HG03469 (cell line): ENCODE measurements around the gene NCBP2L.
"Not testable (repeated sequence)": the region's sequence is repeated elsewhere in the genome, so short reads cannot be mapped to it uniquely, and the experiment has no call there.

ENCODE experiments used
- ATAC-seq: cut with Tn5 transposase; IDR thresholded peaks from one replicate; pipeline ENCODE4 v1.9.1; 2021; ENCODE audit warnings: mild to moderate bottlenecking, moderate library complexity, moderate number of reproducible peaks; ENCODE audit not compliant: unreplicated experiment

Gene NCBP2L

DNA sequence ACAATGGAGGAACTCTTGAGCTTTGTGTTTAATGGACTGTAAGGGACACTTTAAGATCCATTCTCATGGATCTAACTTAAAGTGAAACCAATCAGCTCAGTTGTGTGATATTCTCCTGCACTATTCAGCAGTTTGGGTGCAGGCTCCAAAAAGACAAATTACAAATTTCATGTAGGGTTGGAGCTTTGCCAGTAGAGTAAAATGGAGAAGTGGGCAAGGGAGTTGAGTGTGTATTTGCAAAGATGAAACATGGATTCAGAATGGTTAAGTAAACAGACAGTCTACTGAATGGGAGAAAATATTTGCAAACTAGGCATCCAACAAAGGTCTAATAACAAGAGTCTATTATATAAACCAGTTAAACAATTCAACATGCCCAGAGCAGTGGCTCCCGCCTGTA, 26.9 kb downstream of the NCBP2L start:
- ATAC-seq, result no peak

DNA sequence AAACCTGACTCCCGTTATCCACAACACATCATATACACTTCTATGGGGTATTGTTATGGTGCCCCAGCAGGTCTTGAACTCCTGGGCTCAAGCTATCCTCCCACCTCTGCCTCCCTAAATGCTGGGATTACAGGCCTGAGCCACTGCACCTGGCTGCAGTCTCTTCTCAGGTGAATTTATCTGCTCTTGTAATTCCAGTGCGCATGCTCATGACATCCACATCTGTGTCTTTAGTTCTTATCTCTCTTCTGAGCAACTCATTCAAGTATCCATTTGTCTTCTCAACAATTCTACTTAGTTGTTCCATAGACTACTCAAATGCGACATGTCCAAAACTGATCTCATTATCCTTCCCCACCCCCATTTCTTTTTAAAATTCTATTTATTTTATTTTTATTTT, 27.6 kb downstream of the NCBP2L start:
- no peak for ATAC-seq

DNA sequence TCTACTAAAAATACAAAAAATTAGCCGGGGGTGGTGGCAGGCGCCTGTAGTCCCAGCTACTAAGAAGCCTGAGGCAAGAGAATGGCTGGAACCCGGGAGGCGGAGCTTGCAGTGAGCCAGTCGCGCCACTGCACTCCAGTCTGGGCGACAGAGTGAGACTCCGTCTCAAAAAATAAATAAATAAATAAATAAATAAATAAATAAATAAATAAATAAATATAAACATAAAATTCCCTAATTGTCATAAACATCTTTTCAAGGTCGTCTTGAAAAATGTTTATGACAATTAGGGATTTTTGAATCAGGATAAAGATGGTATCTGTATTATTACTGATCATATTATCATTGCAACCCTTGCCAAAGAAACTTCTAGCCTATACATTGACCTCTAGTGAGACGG, 32.5 kb downstream of the NCBP2L start:
- not testable (repeated sequence) for ATAC-seq

GRCh38 chrX:107818900-107819521, 41.5 kb downstream of the NCBP2L start:
- no peak for ATAC-seq

- ATAC-seq, result no peak
Measured at GRCh38 chrX:107823042-107823441, 45.5 kb downstream of the NCBP2L start.

DNA sequence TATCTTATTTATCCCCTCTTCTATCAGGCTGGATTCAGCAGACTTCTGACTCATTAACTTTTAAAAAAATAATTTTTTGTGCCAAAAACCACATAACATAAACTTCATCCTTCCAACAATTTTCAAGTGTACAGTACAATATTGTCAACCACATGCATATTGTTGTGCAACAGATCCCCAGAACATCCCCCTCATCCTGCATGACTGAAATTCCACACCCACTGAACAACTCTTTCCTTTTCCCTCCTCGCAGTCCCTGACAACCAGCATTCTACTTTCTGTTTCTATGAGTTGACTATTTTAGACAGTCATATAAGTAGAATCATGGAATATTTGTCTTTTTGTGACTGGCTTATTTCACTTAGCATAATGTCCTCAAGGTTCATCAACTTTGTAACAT, 45.9 kb downstream of the NCBP2L start:
- ATAC-seq, result no peak

- ATAC-seq, result no peak
Measured at GRCh38 chrX:107825698-107826237, 48.2 kb downstream of the NCBP2L start, which contains the start of gene MID2. TSS of gene MID2 (plus strand) at chrX:107825866. CDS start at chrX:107826427, 561 bp downstream.

- peak; percentile 42 for ATAC-seq
Measured at GRCh38 chrX:107826238-107827029, 48.9 kb downstream of the NCBP2L start.

GRCh38 chrX:107827030-107827831, 49.7 kb downstream of the NCBP2L start:
- no peak for ATAC-seq

GRCh38 chrX:107827852-107828251, 50.3 kb downstream of the NCBP2L start:
- no peak for ATAC-seq

DNA sequence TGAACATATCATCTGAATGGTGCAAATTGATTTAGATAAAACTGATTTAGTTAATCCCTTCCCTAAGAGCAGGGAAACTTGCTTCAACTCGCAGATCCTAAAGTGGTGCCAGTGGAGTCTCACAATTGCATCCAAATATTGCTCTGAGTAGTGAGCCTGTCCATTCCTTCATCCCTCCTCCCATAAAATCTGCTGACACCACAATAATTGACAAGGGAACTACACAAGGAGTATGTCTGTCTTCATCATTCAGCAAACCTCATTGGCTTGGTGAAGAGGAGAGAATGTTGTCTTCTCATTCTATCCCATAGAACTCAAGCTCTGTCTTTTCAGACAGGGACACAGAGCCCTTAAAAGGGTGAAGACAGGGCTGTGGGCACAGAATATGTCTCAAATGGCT, 52.3 kb downstream of the NCBP2L start:
- no peak for ATAC-seq

GRCh38 chrX:107831071-107831730, 53.7 kb downstream of the NCBP2L start:
- ATAC-seq, result no peak

GRCh38 chrX:107834275-107835201, 57.0 kb downstream of the NCBP2L start:
- no peak for ATAC-seq

DNA sequence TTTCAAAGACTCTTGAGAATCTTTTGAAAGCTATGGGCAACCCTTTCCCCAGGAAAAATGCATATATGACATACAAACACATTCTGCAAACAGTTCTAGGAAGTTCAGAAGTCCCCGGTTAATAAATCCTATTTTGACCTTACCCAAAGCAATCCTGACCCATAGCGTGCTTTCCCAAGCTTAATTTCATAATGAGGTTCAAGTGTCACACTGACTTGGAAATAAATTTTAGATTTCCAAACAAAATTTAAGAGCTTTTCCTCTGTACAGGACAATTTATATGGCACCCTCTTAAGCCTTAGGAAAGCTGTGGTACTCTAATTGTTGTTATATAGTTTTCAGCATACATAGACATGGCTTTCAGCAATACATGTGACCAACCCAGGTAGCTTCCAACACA, 59.4 kb downstream of the NCBP2L start:
- ATAC-seq, result no peak

- no peak for ATAC-seq
Measured at GRCh38 chrX:107840971-107841370, 63.4 kb downstream of the NCBP2L start.

GRCh38 chrX:107842715-107843400, 65.3 kb downstream of the NCBP2L start:
- no peak for ATAC-seq
